Liver (tissue), 3 donors: ENCODE data around the gene TP53I13.

Source experiments
- EGR1 ChIP-seq, 2 donors: IDR thresholded peaks; 2 replicates each; pipeline ENCODE4 v1.6.1; 2016 to 2018; ENCODE audit warnings: antibody characterized with exemption in 2 of 2, low read depth in 2 of 2
- FOXA1 ChIP-seq: IDR thresholded peaks from 2 replicates; pipeline ENCODE4 v1.6.1; 2016; ENCODE audit warnings: antibody characterized with exemption
- GABPA ChIP-seq, 2 donors: IDR thresholded peaks in 1 of 2; conservative IDR thresholded peaks in 1 of 2; 2 replicates each; pipeline ENCODE4 v1.6.1; 2016; ENCODE audit warnings: antibody characterized with exemption in 2 of 2, mild to moderate bottlenecking in 1 of 2, moderate library complexity in 1 of 2
- RAD21 ChIP-seq, 2 donors: IDR thresholded peaks; 2 replicates each; pipeline ENCODE4 v1.6.1; 2016; ENCODE audit warnings: antibody characterized with exemption in 2 of 2, mild to moderate bottlenecking in 2 of 2
- RXRA ChIP-seq, 2 donors: IDR thresholded peaks; 2 replicates each; pipeline ENCODE4 v1.6.1; 2017 to 2018; ENCODE audit warnings: antibody characterized with exemption in 2 of 2, mild to moderate bottlenecking in 1 of 2
- SP1 ChIP-seq: IDR thresholded peaks from 2 replicates; pipeline ENCODE4 v1.6.1; 2018; ENCODE audit warnings: antibody characterized with exemption, mild to moderate bottlenecking
- TAF1 ChIP-seq: conservative IDR thresholded peaks from 2 replicates; pipeline ENCODE4 v1.6.1; 2016; ENCODE audit warnings: antibody characterized with exemption, mild to moderate bottlenecking
- YY1 ChIP-seq: IDR thresholded peaks from 2 replicates; pipeline ENCODE4 v1.6.1; 2016; ENCODE audit warnings: antibody characterized with exemption, mild to moderate bottlenecking
- TF ChIP-seq, protein P1 (sequence below): IDR thresholded peaks from 2 replicates; pipeline ENCODE4 v1.6.1; 2016; ENCODE audit warnings: antibody characterized with exemption
- TF ChIP-seq, protein P2 (sequence below): fragments of 150-350 bp; IDR thresholded peaks from 2 replicates; pipeline ENCODE4 v1.5.1; 2017; ENCODE audit warnings: improper control_type of control experiment, low read depth, low read length; ENCODE audit not compliant: missing input control
- TF ChIP-seq, protein P3 (sequence below): IDR thresholded peaks from 2 replicates; pipeline ENCODE4 v1.6.1; 2016; ENCODE audit warnings: antibody characterized with exemption
- TF ChIP-seq, protein P4 (sequence below): IDR thresholded peaks from 2 replicates; pipeline ENCODE4 v1.6.1; 2016; ENCODE audit warnings: antibody characterized with exemption, mild to moderate bottlenecking
- TF ChIP-seq, protein P5 (sequence below): IDR thresholded peaks from 2 replicates; pipeline ENCODE4 v1.6.1; 2016; ENCODE audit warnings: antibody characterized with exemption
- donor health status: healthy.
- donor health status: healthy.

DNA sequence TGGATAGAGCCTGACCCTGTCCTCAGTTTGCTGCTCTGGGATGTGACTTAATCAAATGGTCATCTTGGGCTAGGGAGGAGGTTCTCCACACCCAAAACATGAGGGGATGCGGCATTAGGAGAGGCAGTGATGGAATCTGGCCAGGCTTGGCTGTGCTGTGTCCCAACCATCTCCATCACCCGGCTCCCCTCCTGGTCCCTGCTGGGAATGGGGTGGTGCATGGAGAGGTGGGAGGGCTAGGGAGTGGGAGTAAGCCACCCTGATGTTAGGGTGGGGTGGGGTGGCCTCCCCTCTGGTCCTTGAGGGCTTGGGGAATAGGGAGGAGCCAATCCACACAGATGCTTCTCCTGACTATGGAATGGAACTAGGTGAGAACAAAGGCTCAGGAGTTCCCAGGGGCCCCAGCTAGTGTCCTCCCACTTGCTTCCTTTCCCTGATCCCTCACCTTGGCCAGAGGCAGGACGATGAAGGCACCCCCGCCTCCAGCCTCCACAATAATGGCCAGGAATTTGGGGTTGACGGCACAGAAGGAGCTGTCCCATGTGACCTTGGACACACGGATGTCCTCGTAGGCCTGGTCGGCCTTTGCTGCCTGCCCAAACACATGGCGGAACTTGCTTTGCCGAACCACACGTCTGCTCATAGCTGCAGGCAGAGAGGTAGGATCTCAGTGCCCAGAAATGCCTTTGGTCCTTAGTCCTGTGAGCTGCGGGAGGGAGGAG, 52.4 kb downstream of the TP53I13 start:
- TF ChIP-seq, protein P1, sequence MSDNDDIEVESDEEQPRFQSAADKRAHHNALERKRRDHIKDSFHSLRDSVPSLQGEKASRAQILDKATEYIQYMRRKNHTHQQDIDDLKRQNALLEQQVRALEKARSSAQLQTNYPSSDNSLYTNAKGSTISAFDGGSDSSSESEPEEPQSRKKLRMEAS = no peak
- TF ChIP-seq, protein P2, sequence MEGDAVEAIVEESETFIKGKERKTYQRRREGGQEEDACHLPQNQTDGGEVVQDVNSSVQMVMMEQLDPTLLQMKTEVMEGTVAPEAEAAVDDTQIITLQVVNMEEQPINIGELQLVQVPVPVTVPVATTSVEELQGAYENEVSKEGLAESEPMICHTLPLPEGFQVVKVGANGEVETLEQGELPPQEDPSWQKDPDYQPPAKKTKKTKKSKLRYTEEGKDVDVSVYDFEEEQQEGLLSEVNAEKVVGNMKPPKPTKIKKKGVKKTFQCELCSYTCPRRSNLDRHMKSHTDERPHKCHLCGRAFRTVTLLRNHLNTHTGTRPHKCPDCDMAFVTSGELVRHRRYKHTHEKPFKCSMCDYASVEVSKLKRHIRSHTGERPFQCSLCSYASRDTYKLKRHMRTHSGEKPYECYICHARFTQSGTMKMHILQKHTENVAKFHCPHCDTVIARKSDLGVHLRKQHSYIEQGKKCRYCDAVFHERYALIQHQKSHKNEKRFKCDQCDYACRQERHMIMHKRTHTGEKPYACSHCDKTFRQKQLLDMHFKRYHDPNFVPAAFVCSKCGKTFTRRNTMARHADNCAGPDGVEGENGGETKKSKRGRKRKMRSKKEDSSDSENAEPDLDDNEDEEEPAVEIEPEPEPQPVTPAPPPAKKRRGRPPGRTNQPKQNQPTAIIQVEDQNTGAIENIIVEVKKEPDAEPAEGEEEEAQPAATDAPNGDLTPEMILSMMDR = no peak
- TF ChIP-seq, protein P3, sequence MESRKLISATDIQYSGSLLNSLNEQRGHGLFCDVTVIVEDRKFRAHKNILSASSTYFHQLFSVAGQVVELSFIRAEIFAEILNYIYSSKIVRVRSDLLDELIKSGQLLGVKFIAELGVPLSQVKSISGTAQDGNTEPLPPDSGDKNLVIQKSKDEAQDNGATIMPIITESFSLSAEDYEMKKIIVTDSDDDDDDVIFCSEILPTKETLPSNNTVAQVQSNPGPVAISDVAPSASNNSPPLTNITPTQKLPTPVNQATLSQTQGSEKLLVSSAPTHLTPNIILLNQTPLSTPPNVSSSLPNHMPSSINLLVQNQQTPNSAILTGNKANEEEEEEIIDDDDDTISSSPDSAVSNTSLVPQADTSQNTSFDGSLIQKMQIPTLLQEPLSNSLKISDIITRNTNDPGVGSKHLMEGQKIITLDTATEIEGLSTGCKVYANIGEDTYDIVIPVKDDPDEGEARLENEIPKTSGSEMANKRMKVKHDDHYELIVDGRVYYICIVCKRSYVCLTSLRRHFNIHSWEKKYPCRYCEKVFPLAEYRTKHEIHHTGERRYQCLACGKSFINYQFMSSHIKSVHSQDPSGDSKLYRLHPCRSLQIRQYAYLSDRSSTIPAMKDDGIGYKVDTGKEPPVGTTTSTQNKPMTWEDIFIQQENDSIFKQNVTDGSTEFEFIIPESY = no peak
- TF ChIP-seq YY1 (no peak), TAF1 (no peak), RXRA (IDR thresholded peaks at IDR 0.05) (no peak), RAD21 (IDR thresholded peaks at IDR 0.05) (no peak), SP1 (no peak), GABPA (IDR thresholded peaks at IDR 0.05 in 1 of 2, conservative IDR thresholded peaks at IDR 0.05 in 1 of 2) (no peak), FOXA1 (no peak), EGR1 (IDR thresholded peaks at IDR 0.05; ENCODE audit: low read depth in 2 of 2) (no peak)
- TF ChIP-seq, protein P4, sequence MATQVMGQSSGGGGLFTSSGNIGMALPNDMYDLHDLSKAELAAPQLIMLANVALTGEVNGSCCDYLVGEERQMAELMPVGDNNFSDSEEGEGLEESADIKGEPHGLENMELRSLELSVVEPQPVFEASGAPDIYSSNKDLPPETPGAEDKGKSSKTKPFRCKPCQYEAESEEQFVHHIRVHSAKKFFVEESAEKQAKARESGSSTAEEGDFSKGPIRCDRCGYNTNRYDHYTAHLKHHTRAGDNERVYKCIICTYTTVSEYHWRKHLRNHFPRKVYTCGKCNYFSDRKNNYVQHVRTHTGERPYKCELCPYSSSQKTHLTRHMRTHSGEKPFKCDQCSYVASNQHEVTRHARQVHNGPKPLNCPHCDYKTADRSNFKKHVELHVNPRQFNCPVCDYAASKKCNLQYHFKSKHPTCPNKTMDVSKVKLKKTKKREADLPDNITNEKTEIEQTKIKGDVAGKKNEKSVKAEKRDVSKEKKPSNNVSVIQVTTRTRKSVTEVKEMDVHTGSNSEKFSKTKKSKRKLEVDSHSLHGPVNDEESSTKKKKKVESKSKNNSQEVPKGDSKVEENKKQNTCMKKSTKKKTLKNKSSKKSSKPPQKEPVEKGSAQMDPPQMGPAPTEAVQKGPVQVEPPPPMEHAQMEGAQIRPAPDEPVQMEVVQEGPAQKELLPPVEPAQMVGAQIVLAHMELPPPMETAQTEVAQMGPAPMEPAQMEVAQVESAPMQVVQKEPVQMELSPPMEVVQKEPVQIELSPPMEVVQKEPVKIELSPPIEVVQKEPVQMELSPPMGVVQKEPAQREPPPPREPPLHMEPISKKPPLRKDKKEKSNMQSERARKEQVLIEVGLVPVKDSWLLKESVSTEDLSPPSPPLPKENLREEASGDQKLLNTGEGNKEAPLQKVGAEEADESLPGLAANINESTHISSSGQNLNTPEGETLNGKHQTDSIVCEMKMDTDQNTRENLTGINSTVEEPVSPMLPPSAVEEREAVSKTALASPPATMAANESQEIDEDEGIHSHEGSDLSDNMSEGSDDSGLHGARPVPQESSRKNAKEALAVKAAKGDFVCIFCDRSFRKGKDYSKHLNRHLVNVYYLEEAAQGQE = no peak
- TF ChIP-seq, protein P5, sequence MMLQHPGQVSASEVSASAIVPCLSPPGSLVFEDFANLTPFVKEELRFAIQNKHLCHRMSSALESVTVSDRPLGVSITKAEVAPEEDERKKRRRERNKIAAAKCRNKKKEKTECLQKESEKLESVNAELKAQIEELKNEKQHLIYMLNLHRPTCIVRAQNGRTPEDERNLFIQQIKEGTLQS = no peak
